Measurements from ENCODE around the gene SCD5. TPM values are rescaled to one million over a fixed set of nuclear protein-coding genes. Genes with fewer than 3 reads are reported as not detected.

SCD5 gene
- total and polyA plus RNA-seq, 11 donors = 1.4 to 6.8 (median 2.5) TPM

DNA sequence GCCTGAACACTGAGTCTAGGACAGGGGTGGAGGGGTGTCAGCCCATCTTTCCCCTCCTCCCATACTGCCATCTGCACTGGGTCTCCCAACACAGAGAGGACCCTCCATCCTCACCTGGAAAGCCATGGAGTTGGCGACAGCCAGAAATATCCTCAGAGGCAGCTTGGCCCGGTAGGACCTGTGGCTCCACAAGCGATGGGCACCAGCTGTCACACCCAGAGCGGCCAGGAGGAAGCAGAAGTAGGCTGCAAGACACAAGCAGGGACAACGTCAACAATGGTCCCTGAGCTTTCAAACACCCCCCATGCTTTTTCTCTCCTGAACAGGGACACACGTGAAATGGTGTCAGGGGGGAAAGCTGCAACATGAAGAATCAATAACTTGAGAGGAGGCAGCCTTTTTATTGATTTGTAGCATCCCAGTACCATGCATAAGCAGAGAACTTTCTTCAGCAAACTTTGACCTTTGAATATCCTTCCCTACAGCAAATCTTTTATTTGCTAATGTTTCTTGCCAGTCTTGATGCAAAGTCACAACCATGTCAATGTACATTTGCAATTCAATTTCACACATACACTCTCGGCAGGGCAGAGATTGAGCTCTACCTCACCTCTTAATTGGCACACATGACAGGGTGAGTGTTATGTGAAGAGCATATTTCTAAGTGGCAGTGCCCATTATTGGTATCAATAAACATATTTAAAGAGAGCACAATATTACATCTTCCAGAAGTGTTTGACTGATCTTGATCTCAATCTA, 93.2 kb downstream of the SCD5 start:
- intact Hi-C loops (cut with DNase I) = no loop called here
- Histone ChIP-seq H3K9me3 (no peaks in the 10 kb centered on the region), H3K4me1 (peaks cover 0 to 10% (median 0%) of the 10 kb centered on the region in 12 donors), H3K27ac (no peak overlapping the region), H3K27me3 (no peaks in the 10 kb centered on the region), H3K4me3 (no peak overlapping the region), H3K36me3 (peaks cover 0 to 3% (median 0%) of the 10 kb centered on the region in 9 donors)
- WGBS, 4 donors = 84 to 90% (median 89%) methylated on average over 7 of the region's 7 CpGs
- ATAC-seq (no peak), DNase-seq (no peak)
- TF ChIP-seq POLR2A (IDR thresholded peaks at IDR 0.05) = no peak
- TF ChIP-seq, protein P1, sequence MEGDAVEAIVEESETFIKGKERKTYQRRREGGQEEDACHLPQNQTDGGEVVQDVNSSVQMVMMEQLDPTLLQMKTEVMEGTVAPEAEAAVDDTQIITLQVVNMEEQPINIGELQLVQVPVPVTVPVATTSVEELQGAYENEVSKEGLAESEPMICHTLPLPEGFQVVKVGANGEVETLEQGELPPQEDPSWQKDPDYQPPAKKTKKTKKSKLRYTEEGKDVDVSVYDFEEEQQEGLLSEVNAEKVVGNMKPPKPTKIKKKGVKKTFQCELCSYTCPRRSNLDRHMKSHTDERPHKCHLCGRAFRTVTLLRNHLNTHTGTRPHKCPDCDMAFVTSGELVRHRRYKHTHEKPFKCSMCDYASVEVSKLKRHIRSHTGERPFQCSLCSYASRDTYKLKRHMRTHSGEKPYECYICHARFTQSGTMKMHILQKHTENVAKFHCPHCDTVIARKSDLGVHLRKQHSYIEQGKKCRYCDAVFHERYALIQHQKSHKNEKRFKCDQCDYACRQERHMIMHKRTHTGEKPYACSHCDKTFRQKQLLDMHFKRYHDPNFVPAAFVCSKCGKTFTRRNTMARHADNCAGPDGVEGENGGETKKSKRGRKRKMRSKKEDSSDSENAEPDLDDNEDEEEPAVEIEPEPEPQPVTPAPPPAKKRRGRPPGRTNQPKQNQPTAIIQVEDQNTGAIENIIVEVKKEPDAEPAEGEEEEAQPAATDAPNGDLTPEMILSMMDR (IDR thresholded peaks at IDR 0.05) = no peak

DNA sequence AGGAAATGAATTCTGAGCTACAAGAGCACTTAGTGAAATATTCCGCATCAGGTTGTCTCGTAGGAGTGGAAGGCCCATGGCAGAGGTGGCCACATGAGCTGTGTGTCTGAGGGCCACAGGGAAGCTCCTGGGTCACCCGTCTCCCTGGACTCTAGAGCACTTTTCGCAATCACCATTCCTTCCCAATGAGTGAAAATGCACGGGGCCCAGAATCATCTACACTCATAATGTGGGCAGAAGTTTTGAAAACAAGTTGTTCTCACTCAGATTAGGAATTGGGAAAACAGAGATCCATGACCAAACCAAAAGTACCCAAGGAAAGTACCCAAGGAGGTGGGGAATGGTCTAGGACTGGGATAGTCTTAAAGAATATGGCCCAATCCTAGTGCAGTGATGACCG, 94.4 kb downstream of the SCD5 start:
- Histone ChIP-seq H3K27ac (no peak overlapping the region), H3K27me3 (no peaks in the 10 kb centered on the region), H3K36me3 (peaks cover 0 to 3% (median 0%) of the 10 kb centered on the region in 9 donors), H3K4me3 (no peak overlapping the region), H3K9me3 (no peaks in the 10 kb centered on the region), H3K4me1 (peaks cover 0 to 10% (median 0%) of the 10 kb centered on the region in 12 donors)
- intact Hi-C loops (cut with DNase I) = no loop called here
- no peak for ATAC-seq
- 94 to 97% (median 96%) methylated on average over 6 of the region's 6 CpGs for WGBS, 4 donors
- DNase-seq = no peak
- no peak for TF ChIP-seq POLR2A (IDR thresholded peaks at IDR 0.05)
- TF ChIP-seq, protein P1 (IDR thresholded peaks at IDR 0.05) = no peak

GRCh38 chr4:82698412-82698811, 100.2 kb downstream of the SCD5 start:
- Histone ChIP-seq H3K27me3 (no peaks in the 10 kb centered on the region), H3K27ac (no peak overlapping the region), H3K4me3 (no peak overlapping the region), H3K4me1 (no peaks in the 10 kb centered on the region), H3K36me3 (no peaks in the 10 kb centered on the region), H3K9me3 (no peaks in the 10 kb centered on the region)
- no peak for ATAC-seq
- intact Hi-C loops (cut with DNase I) = no loop called here
- TF ChIP-seq, protein P1 (IDR thresholded peaks at IDR 0.05) = no peak
- no peak for TF ChIP-seq POLR2A (IDR thresholded peaks at IDR 0.05)
- DNase-seq = no peak
- 78 to 86% (median 82%) methylated on average over 2 of the region's 2 CpGs for WGBS, 4 donors

DNA sequence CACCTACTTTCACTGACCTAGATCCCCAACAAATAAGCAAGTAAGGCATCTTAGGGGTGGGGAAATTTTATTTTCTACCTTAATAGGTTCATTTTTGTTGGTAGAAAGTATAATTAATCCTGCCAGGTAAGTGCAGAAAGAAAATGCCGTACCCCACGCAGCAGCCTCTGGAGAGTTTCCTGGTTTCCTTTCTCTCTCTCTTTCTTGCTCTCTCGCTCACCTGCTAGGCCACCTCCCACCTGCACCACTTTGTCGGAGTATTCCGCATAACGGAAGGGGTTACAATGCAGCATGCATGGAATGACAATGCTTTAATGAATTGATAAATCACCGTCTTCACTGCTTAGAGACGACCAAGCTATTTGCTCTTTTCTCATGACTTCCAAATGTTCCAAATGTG, 101.0 kb downstream of the SCD5 start:
- no peaks in the 10 kb centered on the region for H3K27me3 ChIP-seq
- TF ChIP-seq, protein P1 (IDR thresholded peaks at IDR 0.05) = no peak
- TF ChIP-seq POLR2A (IDR thresholded peaks at IDR 0.05) = no peak
- no peak for ATAC-seq
- 72 to 85% (median 75%) methylated on average over 8 of the region's 8 CpGs for WGBS, 4 donors
- H3K9me3 ChIP-seq = no peaks in the 10 kb centered on the region
- intact Hi-C loops (cut with DNase I) = no loop called here
- no peak overlapping the region for H3K27ac ChIP-seq
- H3K4me3 ChIP-seq = no peak overlapping the region
- DNase-seq = no peak
- H3K4me1 ChIP-seq = no peaks in the 10 kb centered on the region
- H3K36me3 ChIP-seq = no peaks in the 10 kb centered on the region
